Measurements from ENCODE around the gene GOLGA8Q. TPM values are rescaled to one million over a fixed set of nuclear protein-coding genes. Genes with fewer than 3 reads are reported as not detected.
"Not testable (repeated sequence)": the region's sequence is repeated elsewhere in the genome, so short reads cannot be mapped to it uniquely, and the experiment has no call there.

Gene GOLGA8Q
- total RNA-seq, 1 donor from 2014 or later: 1.4 TPM

- H3K9me3 Mint-ChIP-seq; H3K27me3 Mint-ChIP-seq (ENCODE audit: low read depth); H3K4me3 Mint-ChIP-seq (ENCODE audit: low read depth); DNase-seq (ENCODE audit: low spot score); H3K4me1 Mint-ChIP-seq (ENCODE audit: low read depth); intact Hi-C loops (cut with micrococcal nuclease); H3K36me3 Mint-ChIP-seq (ENCODE audit: low read depth); H3K27ac Mint-ChIP-seq: not testable (repeated sequence)
Observed at GRCh38 chr15:30598953-30599352, 47.1 kb downstream of the GOLGA8Q start.

GRCh38 chr15:30603796-30604195 lies 51.9 kb downstream of the GOLGA8Q start, which contains the start of gene GOLGA8H:
Gene GOLGA8H (plus strand): TSS chr15:30604028. CDS start chr15:30604126, 98 bp downstream.
- DNase-seq (ENCODE audit: low spot score); H3K36me3 Mint-ChIP-seq (ENCODE audit: low read depth); H3K27me3 Mint-ChIP-seq (ENCODE audit: low read depth); H3K4me3 Mint-ChIP-seq (ENCODE audit: low read depth); intact Hi-C loops (cut with micrococcal nuclease); H3K27ac Mint-ChIP-seq; H3K4me1 Mint-ChIP-seq (ENCODE audit: low read depth); H3K9me3 Mint-ChIP-seq: not testable (repeated sequence)

Other genes starting within 250 kb of the GOLGA8Q start
- gene CHRFAM7A, start 158.5 kb upstream of the GOLGA8Q start, total RNA-seq: 2.1 TPM in 1 of 2 replicates, not detected in the other
- 2.9 and 3.0 TPM in 2 replicates for gene GOLGA8R, start 137.8 kb upstream of the GOLGA8Q start, total RNA-seq
- gene GOLGA8H, start 52.0 kb downstream of the GOLGA8Q start, total RNA-seq: 0.37 and 0.76 TPM in 2 replicates

Measured in activated T-helper 2 cell treated with anti-CD3 and anti-CD28 coated beads, Interferon-gamma antibody, Interleukin-2, Interleukin-4, amounts not matched to agents 10 μg/mL and 5 μg/mL and 100 μg/mL, durations not matched to agents 14 hours and 24 hours and 36 hours (primary cell).